Fibroblast of skin of right quadriceps (primary cell): Measurements from ENCODE around the gene SEC14L6.

Experiments
- DNase-seq: peaks from one replicate; pipeline ENCODE4 v3.0.0-alpha.2; 2013

Gene SEC14L6

GRCh38 chr22:30531651-30532608 lies 14.6 kb downstream of the SEC14L6 start:
- no peak for DNase-seq

GRCh38 chr22:30526656-30527055 lies 19.9 kb downstream of the SEC14L6 start:
- no peak for DNase-seq

GRCh38 chr22:30523646-30524489 lies 22.7 kb downstream of the SEC14L6 start:
- DNase-seq: no peak

- DNase-seq: no peak
Observed at GRCh38 chr22:30521368-30522156, 25.0 kb downstream of the SEC14L6 start.

GRCh38 chr22:30519842-30520425 lies 26.6 kb downstream of the SEC14L6 start:
- DNase-seq: no peak

- no peak for DNase-seq
Observed at GRCh38 chr22:30516731-30517130, 29.8 kb downstream of the SEC14L6 start.

- DNase-seq: no peak
Observed at GRCh38 chr22:30516273-30516672, 30.3 kb downstream of the SEC14L6 start.

- no peak for DNase-seq
Observed at GRCh38 chr22:30514252-30514651, 32.3 kb downstream of the SEC14L6 start.

- DNase-seq: no peak
Observed at GRCh38 chr22:30513462-30513861, 33.1 kb downstream of the SEC14L6 start.

- no peak for DNase-seq
Observed at GRCh38 chr22:30511911-30512310, 34.6 kb downstream of the SEC14L6 start.

GRCh38 chr22:30511109-30511508 lies 35.4 kb downstream of the SEC14L6 start:
- no peak for DNase-seq

GRCh38 chr22:30508216-30508615 lies 38.3 kb downstream of the SEC14L6 start:
- DNase-seq: no peak

- DNase-seq: no peak
Observed at GRCh38 chr22:30507670-30508069, 38.9 kb downstream of the SEC14L6 start.

GRCh38 chr22:30506507-30506968 lies 40.0 kb downstream of the SEC14L6 start:
- no peak for DNase-seq

- DNase-seq: no peak
Observed at GRCh38 chr22:30503551-30503950, 43.0 kb downstream of the SEC14L6 start.

- DNase-seq: no peak
Observed at GRCh38 chr22:30502911-30503310, 43.6 kb downstream of the SEC14L6 start.

- DNase-seq: no peak
Observed at GRCh38 chr22:30502153-30502552, 44.4 kb downstream of the SEC14L6 start.

GRCh38 chr22:30500628-30501027 lies 45.9 kb downstream of the SEC14L6 start:
- no peak for DNase-seq

- no peak for DNase-seq
Observed at GRCh38 chr22:30497466-30498150, 48.9 kb downstream of the SEC14L6 start.

GRCh38 chr22:30495041-30495784 lies 51.3 kb downstream of the SEC14L6 start:
- DNase-seq: no peak

- no peak for DNase-seq
Observed at GRCh38 chr22:30492144-30492543, 54.4 kb downstream of the SEC14L6 start.
